Peyer's patch (tissue), 4 donors: ENCODE measurements around the gene FOSL1. TPM values are rescaled to one million over a fixed set of nuclear protein-coding genes. Genes with fewer than 3 reads are reported as not detected.

Experiments
- DNase-seq, 3 donors: peaks; one replicate each; pipeline ENCODE4 v3.0.0-alpha.2; 2017 to 2019
- H3K27ac ChIP-seq, 4 donors: fragments of 200-600 bp; sonication (generic); one replicate each; pipeline ENCODE4 v1.5.1; 2016 to 2019
- H3K27me3 ChIP-seq, 2 donors: fragments of 200-600 bp; sonication (generic); one replicate each; pipeline ENCODE4 v1.5.1; 2019
- H3K36me3 ChIP-seq, 3 donors: fragments of 200-600 bp; sonication (generic); one replicate each; pipeline ENCODE4 v1.5.1; 2016 to 2019
- H3K4me1 ChIP-seq, 4 donors: fragments of 200-600 bp; sonication (generic); one replicate each; pipeline ENCODE4 v1.5.1; 2016 to 2019
- H3K4me3 ChIP-seq, 4 donors: fragments of 200-600 bp; sonication (generic); 1 replicate in 3 of 4; 2 replicates in 1 of 4; pipeline ENCODE4 v1.5.1; 2016 to 2019; ENCODE audit warnings: mild to moderate bottlenecking in 1 of 4
- H3K9me3 ChIP-seq, 4 donors: fragments of 200-600 bp; sonication (generic); one replicate each; pipeline ENCODE4 v1.5.1; 2016 to 2019; ENCODE audit warnings: mild to moderate bottlenecking in 1 of 4
- CTCF ChIP-seq, 6 experiments: fragments of 450-650 bp in 4 of 6; fragments of 200-600 bp in 2 of 6; sonication (generic) in 1 of 6; IDR thresholded peaks; one replicate each; pipeline ENCODE4 v1.5.1; 2017 to 2019; ENCODE audit warnings: antibody characterized with exemption in 6 of 6, mild to moderate bottlenecking in 3 of 6, moderate library complexity in 1 of 6
- POLR2A ChIP-seq, 2 donors: fragments of 450-650 bp; IDR thresholded peaks; one replicate each; pipeline ENCODE4 v1.5.1; 2017; ENCODE audit warnings: antibody characterized with exemption in 2 of 2, mild to moderate bottlenecking in 2 of 2, moderate library complexity in 2 of 2
- total RNA-seq, 4 donors: library from RNA; depleted of rRNA; stranded (reverse); fragments of >200 nt; gene quantifications; one replicate each; pipeline ENCODE4 v1.1.0, GENCODE V29; 2016

Gene FOSL1
- total RNA-seq, 4 donors from 2014 or later = 1.5 to 7.4 (median 1.7) TPM; not detected in 1

- H3K27me3 ChIP-seq = no peaks in the 10 kb centered on the region
- peak; percentile 97 to 99 (median 99) for DNase-seq
- H3K36me3 ChIP-seq = peaks cover 0 to 47% (median 0%) of the 10 kb centered on the region in 3 donors
- peak within 1 kb of the TSS; percentile 95 to 99 (median 97) for H3K27ac ChIP-seq
- no peaks in the 10 kb centered on the region for H3K9me3 ChIP-seq
- peak within 1 kb of the TSS; percentile 80 to 97 (median 90) for H3K4me3 ChIP-seq
- peak in 2 of 6 experiments; percentile 1 to 2 for TF ChIP-seq CTCF (IDR thresholded peaks at IDR 0.05)
- TF ChIP-seq POLR2A (IDR thresholded peaks at IDR 0.05) = peak; percentile 99 to 100
- peaks cover 3 to 53% (median 19%) of the 10 kb centered on the region in 4 donors for H3K4me1 ChIP-seq
These were observed 42.1 kb downstream of the FOSL1 start, which contains the start of gene CFL1 for GRCh38 chr11:65857853-65858680. Gene CFL1 (minus strand): TSS chr11:65858180. CDS start chr11:65858099, 81 bp downstream.

- Histone ChIP-seq H3K27ac (peak overlapping the region; percentile 95 to 99 (median 97)), H3K4me3 (peak overlapping the region; percentile 80 to 97 (median 90)), H3K27me3 (no peaks in the 10 kb centered on the region), H3K4me1 (peaks cover 7 to 54% (median 19%) of the 10 kb centered on the region in 4 donors), H3K36me3 (peaks cover 0 to 47% (median 0%) of the 10 kb centered on the region in 3 donors), H3K9me3 (no peaks in the 10 kb centered on the region)
- peak; percentile 50 to 79 (median 73) for DNase-seq
- TF ChIP-seq POLR2A (IDR thresholded peaks at IDR 0.05) (no peak), CTCF (IDR thresholded peaks at IDR 0.05) (no peak)
These were observed 42.7 kb downstream of the FOSL1 start for GRCh38 chr11:65857500-65857852.

DNA sequence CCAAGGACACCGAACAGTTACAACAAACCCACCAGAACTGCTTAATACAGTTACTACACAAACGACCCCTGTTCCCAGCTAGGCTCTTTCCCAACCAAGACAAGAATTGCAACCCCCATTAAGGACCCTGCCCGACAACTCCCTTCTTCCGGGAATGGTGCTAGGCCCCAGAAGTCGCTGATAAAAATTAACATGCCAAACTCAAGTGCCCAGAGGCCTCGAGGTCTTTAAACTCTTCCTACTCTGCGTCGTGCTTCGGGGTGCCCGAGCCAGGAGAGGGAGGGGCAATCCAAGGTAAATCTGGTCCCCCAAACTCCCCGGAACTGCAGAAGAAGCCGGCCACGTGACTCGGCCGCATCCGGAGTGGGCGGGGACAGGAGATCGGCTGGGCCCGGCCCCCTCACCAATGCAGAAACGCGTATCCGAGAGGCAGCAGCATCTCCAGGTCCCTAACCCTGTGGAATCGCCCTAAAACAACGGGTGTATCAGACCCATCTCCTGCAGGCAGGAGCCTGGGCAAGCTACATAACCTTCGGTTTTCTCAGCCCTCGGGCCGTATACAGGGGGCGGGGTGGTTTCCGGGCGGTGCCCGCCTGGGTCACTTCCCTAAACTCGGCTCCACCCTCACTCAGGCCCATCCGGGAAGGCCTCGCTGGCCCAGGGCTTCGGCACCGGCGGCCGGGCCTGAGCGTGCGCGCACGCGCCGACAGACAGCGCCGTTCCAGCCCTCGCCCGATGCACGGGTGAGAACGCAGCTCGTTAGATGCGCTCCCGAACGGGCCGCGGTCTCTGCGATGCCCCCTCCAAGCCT is 43.3 kb downstream of the FOSL1 start:
- H3K27me3 ChIP-seq = no peaks in the 10 kb centered on the region
- peak; percentile 90 to 95 (median 95) for DNase-seq
- H3K9me3 ChIP-seq = no peaks in the 10 kb centered on the region
- peaks cover 0 to 47% (median 0%) of the 10 kb centered on the region in 3 donors for H3K36me3 ChIP-seq
- TF ChIP-seq POLR2A (IDR thresholded peaks at IDR 0.05) = peak; percentile 55 to 72
- TF ChIP-seq CTCF (IDR thresholded peaks at IDR 0.05) = no peak
- H3K4me1 ChIP-seq = peaks cover 13 to 54% (median 19%) of the 10 kb centered on the region in 4 donors
- H3K4me3 ChIP-seq = peak overlapping the region; percentile 80 to 97 (median 90)
- peak overlapping the region; percentile 95 to 99 (median 97) for H3K27ac ChIP-seq

- TF ChIP-seq CTCF (IDR thresholded peaks at IDR 0.05) (no peak), POLR2A (IDR thresholded peaks at IDR 0.05) (peak in 1 of 2 donors; percentile 14)
- H3K36me3 ChIP-seq = peaks cover 0 to 52% (median 0%) of the 10 kb centered on the region in 3 donors
- H3K4me1 ChIP-seq = peaks cover 16 to 50% (median 17%) of the 10 kb centered on the region in 4 donors
- H3K27ac ChIP-seq = peak overlapping the region; percentile 95 to 99 (median 97)
- no peaks in the 10 kb centered on the region for H3K27me3 ChIP-seq
- peak in 2 of 3 donors; percentile 46 to 52 for DNase-seq
- H3K9me3 ChIP-seq = no peaks in the 10 kb centered on the region
- peak overlapping the region; percentile 80 to 97 (median 90) for H3K4me3 ChIP-seq
These were observed 44.2 kb downstream of the FOSL1 start for GRCh38 chr11:65855927-65856363.
